Activated naive CD4-positive, alpha-beta T cell treated with anti-CD3 and anti-CD28 coated beads, Interleukin-2, amount 10 ng/mL, durations not matched to agents 5 hours and 36 hours (primary cell): ENCODE results near the gene MBTD1. TPM values are rescaled to one million over a fixed set of nuclear protein-coding genes. Genes with fewer than 3 reads are reported as not detected.

ENCODE experiments used
- total RNA-seq, 2 experiments: library from RNA; stranded (reverse); gene quantifications; one replicate each; pipeline ENCODE4 v1.2.3, GENCODE V29; 2021

Gene MBTD1
- 10 to 100 TPM; 14.5 to 14.9 TPM for total RNA-seq

DNA sequence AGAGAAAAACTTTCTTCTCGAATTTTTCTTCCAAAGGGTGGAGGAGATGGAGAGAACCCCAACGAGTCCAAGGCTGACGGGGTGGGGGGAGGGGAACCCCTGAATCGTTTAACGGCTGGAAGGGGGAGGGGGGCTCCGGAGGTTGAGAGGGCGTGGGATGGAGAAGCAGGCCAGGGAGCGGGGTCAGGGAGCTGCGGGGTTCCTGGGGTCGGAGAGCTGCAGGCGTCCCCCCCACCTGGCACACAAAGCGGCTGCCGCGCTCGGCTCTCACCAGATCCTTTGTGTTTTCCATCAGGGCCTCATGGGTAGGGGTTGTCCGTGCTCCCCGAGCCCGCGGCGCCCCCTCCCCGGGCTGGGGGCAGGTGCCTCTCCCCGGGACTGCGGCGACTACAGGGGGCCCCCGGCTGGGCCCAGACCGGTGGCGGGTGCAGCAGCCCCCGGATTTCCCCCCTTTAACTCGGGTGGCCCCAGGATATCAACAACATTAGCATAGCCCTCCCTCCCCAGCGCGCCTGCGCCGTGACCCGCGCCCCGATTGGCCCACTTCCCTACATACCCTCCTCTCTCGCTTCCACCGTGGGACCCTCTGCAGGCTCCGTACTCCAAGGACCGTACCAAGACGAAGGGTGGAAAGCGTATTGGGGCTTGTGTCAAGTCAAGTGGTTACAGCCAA, at the start of gene MBTD1:
MBTD1 (minus strand) TSS at position 486 of the 673 bp plus-strand sequence. CDS start 34,888 bp downstream, outside the sequence.

DNA sequence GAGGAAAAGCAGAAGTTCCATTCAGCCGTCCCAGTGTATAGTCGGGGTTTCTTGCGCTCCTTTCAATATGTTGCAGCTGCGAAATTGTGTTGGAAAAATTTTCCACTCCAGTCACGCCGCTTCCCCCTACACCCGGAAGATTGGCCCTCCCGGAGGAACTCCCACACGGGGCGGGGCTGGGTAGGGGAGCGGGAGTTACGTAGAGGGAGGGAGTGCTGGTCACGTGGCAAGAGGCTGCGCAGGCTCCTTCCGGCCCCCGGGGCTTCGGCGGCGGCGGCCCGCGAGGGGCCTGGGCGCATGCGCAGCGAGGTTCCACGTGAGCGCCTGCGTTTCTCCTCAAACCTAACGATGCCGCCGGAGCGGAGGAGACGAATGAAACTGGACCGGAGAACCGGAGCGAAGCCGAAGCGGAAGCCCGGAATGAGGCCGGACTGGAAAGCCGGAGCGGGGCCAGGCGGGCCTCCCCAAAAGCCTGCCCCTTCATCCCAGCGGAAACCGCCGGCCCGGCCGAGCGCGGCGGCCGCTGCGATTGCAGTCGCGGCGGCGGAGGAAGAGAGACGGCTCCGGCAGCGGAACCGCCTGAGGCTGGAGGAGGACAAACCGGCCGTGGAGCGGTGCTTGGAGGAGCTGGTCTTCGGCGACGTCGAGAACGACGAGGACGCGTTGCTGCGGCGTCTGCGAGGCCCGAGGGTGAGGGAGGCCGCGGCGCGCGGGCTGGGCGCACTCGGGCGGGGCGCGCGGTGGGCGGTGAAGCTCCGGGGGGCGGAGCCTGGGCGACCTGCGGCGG, 581 bp upstream of the MBTD1 start, which contains the start of gene UTP18:
UTP18 (plus strand) TSS at position 310 of the 787 bp plus-strand sequence; CDS start at position 349, 39 bp downstream.

DNA sequence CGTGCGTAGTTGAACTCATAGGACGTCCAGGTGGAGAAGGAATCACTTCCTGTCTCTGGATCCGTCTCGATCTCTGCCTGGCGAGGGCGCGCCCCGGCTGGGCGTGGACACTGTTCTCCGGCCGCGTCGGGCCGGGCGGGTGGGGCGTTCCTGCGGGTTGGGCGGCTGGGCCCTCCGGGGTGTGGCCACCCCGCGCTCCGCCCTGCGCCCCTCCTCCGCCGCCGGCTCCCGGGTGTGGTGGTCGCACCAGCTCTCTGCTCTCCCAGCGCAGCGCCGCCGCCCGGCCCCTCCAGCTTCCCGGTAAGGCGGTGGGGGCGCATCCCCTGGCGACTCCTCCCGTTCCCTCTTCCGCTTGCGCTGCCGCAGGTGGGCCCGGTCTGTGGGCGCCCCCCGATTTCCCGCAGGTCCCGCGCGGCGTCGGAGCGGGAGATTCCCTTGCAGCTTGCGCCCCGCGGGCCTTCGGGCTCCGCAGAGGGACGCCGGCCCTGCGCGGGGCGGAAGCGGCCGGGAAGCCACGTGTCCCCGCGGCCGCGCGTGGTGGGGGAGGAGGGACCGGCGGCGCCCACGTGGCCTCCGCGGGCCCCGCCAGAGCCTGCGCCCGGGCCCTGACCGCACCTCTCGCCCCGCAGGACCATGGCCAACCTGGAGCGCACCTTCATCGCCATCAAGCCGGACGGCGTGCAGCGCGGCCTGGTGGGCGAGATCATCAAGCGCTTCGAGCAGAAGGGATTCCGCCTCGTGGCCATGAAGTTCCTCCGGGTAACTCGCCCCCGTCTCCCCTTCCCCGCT, 93.5 kb downstream of the MBTD1 start, which contains the start of gene NME2:
NME2 (plus strand) TSS at position 214 of the 789 bp plus-strand sequence; CDS start at position 634, 420 bp downstream.

DNA sequence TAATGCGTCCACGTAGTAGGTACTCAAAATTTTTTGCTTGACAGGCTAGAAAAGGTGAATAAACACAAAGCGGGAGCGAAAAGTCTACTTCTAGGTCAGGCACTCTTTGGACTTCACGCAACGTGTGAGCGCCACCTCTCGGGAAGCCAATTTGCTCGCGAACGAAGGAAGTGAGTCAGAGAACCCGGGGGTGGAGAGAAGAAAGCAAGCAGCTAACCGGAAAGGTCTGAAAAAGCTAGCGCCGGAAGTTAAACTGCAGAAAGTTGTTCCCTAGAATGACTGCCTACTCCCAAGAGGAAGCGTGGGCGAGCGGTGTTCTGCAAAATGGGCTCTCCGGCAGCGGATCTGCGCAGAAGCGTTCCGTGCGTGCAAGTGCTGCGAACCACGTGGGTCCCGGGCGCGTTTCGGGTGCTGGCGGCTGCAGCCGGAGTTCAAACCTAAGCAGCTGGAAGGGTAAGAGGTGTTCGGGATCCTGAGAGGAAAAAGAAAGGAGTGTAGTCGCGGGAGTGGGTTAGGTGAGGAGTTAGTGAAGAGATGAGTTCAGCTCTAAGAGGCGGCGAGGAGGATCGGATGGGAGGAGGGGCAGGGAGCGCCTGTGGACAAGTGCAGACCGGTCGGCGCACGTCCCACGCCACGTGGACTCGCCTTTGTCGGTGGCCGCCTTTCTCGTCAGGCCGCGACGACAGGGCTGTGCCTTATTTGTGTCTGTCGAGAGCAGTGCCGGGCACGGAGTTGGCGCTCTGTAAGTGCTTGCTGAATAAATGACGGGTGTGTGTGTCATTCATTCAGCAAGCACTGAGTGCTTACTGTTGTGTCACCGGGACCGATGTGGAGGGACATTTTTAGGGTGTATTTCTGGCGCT, 106.4 kb downstream of the MBTD1 start, which contains the start of gene NME1:
NME1 (plus strand) TSS at position 350 of the 863 bp plus-strand sequence. CDS start 2,096 bp downstream, outside the sequence.

Other genes with a start within 250 kb of the MBTD1 start
- gene SPAG9, start 139.2 kb downstream of the MBTD1 start, total RNA-seq = 10 to 100 TPM; 47.7 to 49.2 TPM
- gene NME1, start 106.5 kb downstream of the MBTD1 start, total RNA-seq = 10 to 100 TPM; 73.6 to 79.4 TPM
- gene NME2, start 93.6 kb downstream of the MBTD1 start, total RNA-seq = 100 to 1,000 TPM; 437 to 438 TPM
- 10 to 100 TPM; 41.8 to 45.6 TPM for gene UTP18, start 497 bp upstream of the MBTD1 start, total RNA-seq